Liver (tissue), 9 donors: ENCODE data around the gene TNFAIP3. TPM values are rescaled to one million over a fixed set of nuclear protein-coding genes. Genes with fewer than 3 reads are reported as not detected.
"Not testable (repeated sequence)": the region's sequence is repeated elsewhere in the genome, so short reads cannot be mapped to it uniquely, and the experiment has no call there.

Experiments
- DNase-seq: peaks from one replicate; pipeline ENCODE4 v3.0.0-alpha.2; 2017; ENCODE audit warnings: low spot score
- H3K27ac ChIP-seq, 2 donors: one replicate each; pipeline ENCODE4 v1.7.0; 2013; ENCODE audit warnings: inconsistent platforms in 2 of 2, low read length in 2 of 2, control low read depth in 1 of 2, low read depth in 1 of 2, mild to moderate bottlenecking in 1 of 2
- H3K27me3 ChIP-seq, 4 donors: one replicate each; pipeline versions ENCODE4 v1.6.1 to v1.7.0; 2013; ENCODE audit warnings: low read length in 3 of 4, inconsistent platforms in 1 of 4, mild to moderate bottlenecking in 1 of 4, moderate library complexity in 1 of 4; ENCODE audit not compliant: control insufficient read depth in 4 of 4, insufficient read depth in 4 of 4
- H3K36me3 ChIP-seq, 4 donors: one replicate each; pipeline versions ENCODE4 v1.6.1 to v1.7.0; 2013; ENCODE audit warnings: low read length in 3 of 4, mild to moderate bottlenecking in 3 of 4, low read depth in 1 of 4, moderate library complexity in 1 of 4; ENCODE audit not compliant: control insufficient read depth in 4 of 4, insufficient read depth in 3 of 4
- H3K4me1 ChIP-seq, 4 donors: one replicate each; pipeline versions ENCODE4 v1.6.1 to v1.7.0; 2013; ENCODE audit warnings: low read length in 3 of 4, mild to moderate bottlenecking in 3 of 4, moderate library complexity in 1 of 4; ENCODE audit not compliant: control insufficient read depth in 4 of 4, insufficient read depth in 4 of 4
- H3K4me3 ChIP-seq, 3 donors: one replicate each; pipeline versions ENCODE4 v1.6.1 to v1.7.0; 2013; ENCODE audit warnings: low read length in 3 of 3, control low read depth in 1 of 3, low read depth in 1 of 3, mild to moderate bottlenecking in 1 of 3
- H3K9ac ChIP-seq, 2 donors: one replicate each; pipeline ENCODE4 v1.7.0; 2013; ENCODE audit warnings: low read length in 2 of 2, mild to moderate bottlenecking in 2 of 2, moderate library complexity in 2 of 2, control low read depth in 1 of 2, low read depth in 1 of 2
- H3K9me3 ChIP-seq, 4 donors: one replicate each; pipeline versions ENCODE4 v1.6.1 to v1.7.0; 2013; ENCODE audit warnings: low read length in 3 of 4; ENCODE audit not compliant: control insufficient read depth in 4 of 4
- CTCF ChIP-seq: fragments of 150-350 bp; IDR thresholded peaks from 2 replicates; pipeline ENCODE4 v1.5.1; 2017; ENCODE audit warnings: improper control_type of control experiment, low read depth, low read length; ENCODE audit not compliant: missing input control
- GABPA ChIP-seq, 2 donors: IDR thresholded peaks in 1 of 2; conservative IDR thresholded peaks in 1 of 2; 2 replicates each; pipeline ENCODE4 v1.6.1; 2016; ENCODE audit warnings: antibody characterized with exemption in 2 of 2, mild to moderate bottlenecking in 1 of 2, moderate library complexity in 1 of 2
- HNF4A ChIP-seq, 2 donors: conservative IDR thresholded peaks; 2 replicates each; pipeline ENCODE4 v1.6.1; 2016; ENCODE audit warnings: antibody characterized with exemption in 2 of 2, mild to moderate bottlenecking in 2 of 2
- HNF4G ChIP-seq: IDR thresholded peaks from 2 replicates; pipeline ENCODE4 v1.6.1; 2016; ENCODE audit warnings: antibody characterized with exemption
- JUND ChIP-seq, 2 donors: IDR thresholded peaks; 2 replicates each; pipeline ENCODE4 v1.6.1; 2016; ENCODE audit warnings: antibody characterized with exemption in 2 of 2
- MAX ChIP-seq: IDR thresholded peaks from 2 replicates; pipeline ENCODE4 v1.6.1; 2016; ENCODE audit warnings: antibody characterized with exemption
- NR2F2 ChIP-seq: IDR thresholded peaks from 2 replicates; pipeline ENCODE4 v1.6.1; 2016; ENCODE audit warnings: antibody characterized with exemption
- REST ChIP-seq: IDR thresholded peaks from 2 replicates; pipeline ENCODE4 v1.6.1; 2016; ENCODE audit warnings: antibody characterized with exemption, mild to moderate bottlenecking
- RXRA ChIP-seq, 2 donors: IDR thresholded peaks; 2 replicates each; pipeline ENCODE4 v1.6.1; 2017 to 2018; ENCODE audit warnings: antibody characterized with exemption in 2 of 2, mild to moderate bottlenecking in 1 of 2
- SP1 ChIP-seq: IDR thresholded peaks from 2 replicates; pipeline ENCODE4 v1.6.1; 2018; ENCODE audit warnings: antibody characterized with exemption, mild to moderate bottlenecking
- TAF1 ChIP-seq: conservative IDR thresholded peaks from 2 replicates; pipeline ENCODE4 v1.6.1; 2016; ENCODE audit warnings: antibody characterized with exemption, mild to moderate bottlenecking
- YY1 ChIP-seq: IDR thresholded peaks from 2 replicates; pipeline ENCODE4 v1.6.1; 2016; ENCODE audit warnings: antibody characterized with exemption, mild to moderate bottlenecking
- WGBS: extraction: QIAGEN DNeasy Blood & Tissue Kit; methylation state at CpG from one replicate; pipeline ENCODE4 v1.1.7; 2013; 5-methylcytosine and 5-hydroxymethylcytosine counted together
- polyA plus RNA-seq, 2 donors: library from polyadenylated mRNA; stranded (reverse) in 1 of 2; unstranded in 1 of 2; fragments of 200-250 nt in 1 of 2; fragments of >200 nt in 1 of 2; fragmentation: Nextera tagmentation in 1 of 2; extraction: Ambion mirVana in 1 of 2; gene quantifications; one replicate each; pipeline versions ENCODE4 v1.2.1 to v1.2.3, GENCODE V29; 2013 to 2015
- total RNA-seq, 2 donors: library from RNA; depleted of rRNA; stranded (reverse); fragments of >200 nt; gene quantifications; one replicate each; pipeline ENCODE4 v1.2.3, GENCODE V29; 2014
- donor health status: healthy.
- donor health status: healthy.
- donor health status: healthy.
- donor health status: healthy.
- donor health status: healthy.

The TNFAIP3 gene
- total and polyA plus RNA-seq, 4 donors, result 4.5 to 8.0 (median 6.7) TPM

- DNase-seq, result no peak
Observed at GRCh38 chr6:137836788-137837187, 30.3 kb upstream of the TNFAIP3 start.

GRCh38 chr6:137838090-137838489, 29.0 kb upstream of the TNFAIP3 start:
- H3K27ac ChIP-seq, H3K9ac ChIP-seq, H3K9me3 ChIP-seq, DNase-seq, H3K36me3 ChIP-seq, H3K4me1 ChIP-seq, H3K4me3 ChIP-seq, H3K27me3 ChIP-seq: not testable (repeated sequence)
- WGBS, result 54% methylated on average over 2 of the region's 2 CpGs

More at GRCh38 chr6:137836788-137837187, 30.3 kb upstream of the TNFAIP3 start:
- TF ChIP-seq TAF1 (no peak), YY1 (no peak), HNF4A (conservative IDR thresholded peaks at IDR 0.05) (no peak), SP1 (no peak), GABPA (IDR thresholded peaks at IDR 0.05 in 1 of 2, conservative IDR thresholded peaks at IDR 0.05 in 1 of 2) (no peak), MAX (no peak), HNF4G (no peak), RXRA (IDR thresholded peaks at IDR 0.05) (no peak), JUND (IDR thresholded peaks at IDR 0.05) (no peak), CTCF (no peak), NR2F2 (no peak), REST (no peak)
- no peaks in the 10 kb centered on the region for H3K36me3 ChIP-seq
- no peak overlapping the region for H3K4me3 ChIP-seq
- no peaks in the 10 kb centered on the region for H3K27me3 ChIP-seq
- H3K4me1 ChIP-seq, result no peaks in the 10 kb centered on the region
- 77% methylated on average over 3 of the region's 3 CpGs for WGBS
- H3K9me3 ChIP-seq, result no peaks in the 10 kb centered on the region
- no peak overlapping the region for H3K9ac ChIP-seq
- no peak overlapping the region for H3K27ac ChIP-seq

GRCh38 chr6:137838597-137838996, 28.5 kb upstream of the TNFAIP3 start:
- not testable (repeated sequence) for H3K27me3 ChIP-seq, H3K27ac ChIP-seq
- 77% methylated on average over 5 of the region's 5 CpGs for WGBS

More at GRCh38 chr6:137838597-137838996, 28.5 kb upstream of the TNFAIP3 start:
- H3K4me1 ChIP-seq, H3K4me3 ChIP-seq, H3K9me3 ChIP-seq, H3K9ac ChIP-seq, DNase-seq, H3K36me3 ChIP-seq: not testable (repeated sequence)
